ENCODE data around the gene OPHN1. TPM values are rescaled to one million over a fixed set of nuclear protein-coding genes. Genes with fewer than 3 reads are reported as not detected.
A peak's percentile ranks its signal among the peaks of the same experiment; 100 is the strongest.

The OPHN1 gene
- total RNA-seq, 1 donor from 2014 or later = 10.7 TPM

GRCh38 chrX:68451720-68452119 is 18.4 kb upstream of the OPHN1 start:
- no peak for TF ChIP-seq CTCF (IDR thresholded peaks at IDR 0.05)
- Histone ChIP-seq H3K36me3 (no peaks in the 10 kb centered on the region), H3K27ac (no peak overlapping the region), H3K4me1 (no peaks in the 10 kb centered on the region), H3K9me3 (no peaks in the 10 kb centered on the region), H3K27me3 (ENCODE audit: low read depth) (no peaks in the 10 kb centered on the region), H3K4me3 (no peak overlapping the region)
- ATAC-seq (no peak), DNase-seq (no peak)
- intact Hi-C loops (cut with DNase I) = no loop called here

GRCh38 chrX:68443155-68443868 is 10.0 kb upstream of the OPHN1 start:
- intact Hi-C loops (cut with DNase I) = no loop called here
- H3K36me3 ChIP-seq = no peaks in the 10 kb centered on the region
- peaks cover 15% of the 10 kb centered on the region for H3K4me1 ChIP-seq
- no peak overlapping the region for H3K27ac ChIP-seq
- no peak for TF ChIP-seq CTCF (IDR thresholded peaks at IDR 0.05)
- H3K9me3 ChIP-seq = no peaks in the 10 kb centered on the region
- peak; percentile 45 for DNase-seq
- peak in 1 of 2 donors; percentile 56 for ATAC-seq
- H3K27me3 ChIP-seq (ENCODE audit: low read depth) = no peaks in the 10 kb centered on the region
- no peak overlapping the region for H3K4me3 ChIP-seq

- H3K4me1 ChIP-seq = peaks cover 15% of the 10 kb centered on the region
- ATAC-seq (peak in 1 of 2 donors; percentile 24), DNase-seq (no peak)
- no peak overlapping the region for H3K27ac ChIP-seq
- no peaks in the 10 kb centered on the region for H3K27me3 ChIP-seq (ENCODE audit: low read depth)
- no peaks in the 10 kb centered on the region for H3K9me3 ChIP-seq
- TF ChIP-seq CTCF (IDR thresholded peaks at IDR 0.05) = no peak
- intact Hi-C loops (cut with DNase I) = no loop called here
- no peaks in the 10 kb centered on the region for H3K36me3 ChIP-seq
- no peak overlapping the region for H3K4me3 ChIP-seq
These were observed 7.6 kb upstream of the OPHN1 start for GRCh38 chrX:68440940-68441339.

- ATAC-seq (no peak), DNase-seq (no peak)
- intact Hi-C loops (cut with DNase I) = no loop called here
- Histone ChIP-seq H3K36me3 (no peaks in the 10 kb centered on the region), H3K27ac (no peak overlapping the region), H3K4me3 (no peak overlapping the region), H3K27me3 (ENCODE audit: low read depth) (no peaks in the 10 kb centered on the region), H3K4me1 (peaks cover 15% of the 10 kb centered on the region), H3K9me3 (no peaks in the 10 kb centered on the region)
- TF ChIP-seq CTCF (IDR thresholded peaks at IDR 0.05) = no peak
These were observed 7.1 kb upstream of the OPHN1 start for GRCh38 chrX:68440442-68440841.

- peaks cover 15% of the 10 kb centered on the region for H3K4me1 ChIP-seq
- no peak for TF ChIP-seq CTCF (IDR thresholded peaks at IDR 0.05)
- intact Hi-C loops (cut with DNase I) = no loop called here
- H3K27ac ChIP-seq = no peak overlapping the region
- no peaks in the 10 kb centered on the region for H3K9me3 ChIP-seq
- H3K4me3 ChIP-seq = no peak overlapping the region
- ATAC-seq (no peak), DNase-seq (no peak)
- H3K27me3 ChIP-seq (ENCODE audit: low read depth) = no peaks in the 10 kb centered on the region
- no peaks in the 10 kb centered on the region for H3K36me3 ChIP-seq
These were observed 6.0 kb upstream of the OPHN1 start for GRCh38 chrX:68439341-68439740.

Measured in lower lobe of right lung (tissue), 2 donors.